ENCODE measurements around the gene TAF6L. TPM values are rescaled to one million over a fixed set of nuclear protein-coding genes. Genes with fewer than 3 reads are reported as not detected.

TAF6L gene
- total and polyA plus RNA-seq, 9 of the 15 experiments (the other 6 are each of a cell fraction or from before 2014, with no cell fraction given) = 0.04 to 45.5 (median 20.8) TPM

DNA sequence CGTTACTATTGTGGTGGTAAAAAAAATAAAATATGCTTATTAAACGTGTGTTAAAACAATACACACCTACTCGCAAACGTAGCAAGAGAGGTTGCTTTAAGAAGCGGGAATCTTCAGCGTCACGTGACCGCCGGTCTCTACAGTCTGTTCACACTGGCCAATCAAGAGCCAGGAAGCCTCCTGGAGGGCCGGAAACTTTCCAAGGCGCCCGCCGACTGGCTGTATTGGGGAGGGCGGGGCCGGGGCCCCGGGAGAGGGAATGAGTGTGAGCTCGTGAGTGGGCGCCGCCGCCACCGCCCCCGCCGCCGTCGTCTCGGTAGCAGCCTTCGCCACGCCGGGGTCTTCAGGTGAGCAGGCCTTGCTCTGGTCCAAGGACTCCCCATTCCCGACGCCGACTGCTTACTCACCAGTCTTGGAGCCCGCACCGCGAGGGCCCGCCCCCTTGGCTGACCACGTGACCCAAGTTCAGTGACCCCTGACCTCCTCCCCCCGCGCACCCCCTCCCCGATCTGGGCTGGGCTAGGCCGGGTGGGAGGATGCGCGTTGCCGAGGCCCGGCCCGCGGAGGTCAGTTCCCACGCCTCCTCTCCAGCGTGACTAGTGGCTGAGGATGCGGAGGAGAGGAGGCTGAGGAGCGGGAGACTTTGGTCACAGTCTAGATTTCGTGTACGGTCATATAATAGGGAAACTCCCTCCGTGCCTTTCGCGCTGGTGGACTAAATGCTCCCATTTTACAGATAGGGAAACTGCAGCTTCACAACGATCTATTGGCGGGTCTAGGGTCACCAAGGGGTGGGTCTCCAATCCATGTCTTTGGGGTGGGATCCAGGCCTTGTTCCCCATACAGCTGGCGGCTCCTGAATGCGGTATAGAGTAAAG lies at the start of gene TAF6L (continued):
- TF ChIP-seq PRMT5 (CRISPR knock-in tag; IDR thresholded peaks at IDR 0.05) (no peak), ZNF239 (CRISPR knock-in tag; IDR thresholded peaks at IDR 0.05) (no peak), NCOA1 (IDR thresholded peaks at IDR 0.05; ENCODE audit: low read depth) (no peak), LEF1 (IDR thresholded peaks at IDR 0.05) (no peak; the same call in 1 of the 2 replicates), SRSF3 (IDR thresholded peaks at IDR 0.05; ENCODE audit: insufficient read depth, low read length) (no peak), E2F3 (CRISPR knock-in tag; IDR thresholded peaks at IDR 0.05) (0 out of 2 replicates have a peak, but pooled peaks have one; percentile 9), KDM5B (IDR thresholded peaks at IDR 0.05; ENCODE audit: insufficient replicate concordance, low read depth, low read length) (peak; percentile 44), ZFX (CRISPR knock-in tag; IDR thresholded peaks at IDR 0.05) (peak; percentile 74), SUPT5H (IDR thresholded peaks at IDR 0.05) (peak; percentile 81), ZC3H8 (IDR thresholded peaks at IDR 0.05) (no peak), GABPB2 (CRISPR knock-in tag; conservative IDR thresholded peaks at IDR 0.05) (no peak), NFIX (CRISPR knock-in tag; IDR thresholded peaks at IDR 0.05; ENCODE audit: low read depth) (no peak), ZKSCAN1 (IDR thresholded peaks at IDR 0.05; ENCODE audit: low read depth, low read length) (no peak)
- TF ChIP-seq, protein P1, sequence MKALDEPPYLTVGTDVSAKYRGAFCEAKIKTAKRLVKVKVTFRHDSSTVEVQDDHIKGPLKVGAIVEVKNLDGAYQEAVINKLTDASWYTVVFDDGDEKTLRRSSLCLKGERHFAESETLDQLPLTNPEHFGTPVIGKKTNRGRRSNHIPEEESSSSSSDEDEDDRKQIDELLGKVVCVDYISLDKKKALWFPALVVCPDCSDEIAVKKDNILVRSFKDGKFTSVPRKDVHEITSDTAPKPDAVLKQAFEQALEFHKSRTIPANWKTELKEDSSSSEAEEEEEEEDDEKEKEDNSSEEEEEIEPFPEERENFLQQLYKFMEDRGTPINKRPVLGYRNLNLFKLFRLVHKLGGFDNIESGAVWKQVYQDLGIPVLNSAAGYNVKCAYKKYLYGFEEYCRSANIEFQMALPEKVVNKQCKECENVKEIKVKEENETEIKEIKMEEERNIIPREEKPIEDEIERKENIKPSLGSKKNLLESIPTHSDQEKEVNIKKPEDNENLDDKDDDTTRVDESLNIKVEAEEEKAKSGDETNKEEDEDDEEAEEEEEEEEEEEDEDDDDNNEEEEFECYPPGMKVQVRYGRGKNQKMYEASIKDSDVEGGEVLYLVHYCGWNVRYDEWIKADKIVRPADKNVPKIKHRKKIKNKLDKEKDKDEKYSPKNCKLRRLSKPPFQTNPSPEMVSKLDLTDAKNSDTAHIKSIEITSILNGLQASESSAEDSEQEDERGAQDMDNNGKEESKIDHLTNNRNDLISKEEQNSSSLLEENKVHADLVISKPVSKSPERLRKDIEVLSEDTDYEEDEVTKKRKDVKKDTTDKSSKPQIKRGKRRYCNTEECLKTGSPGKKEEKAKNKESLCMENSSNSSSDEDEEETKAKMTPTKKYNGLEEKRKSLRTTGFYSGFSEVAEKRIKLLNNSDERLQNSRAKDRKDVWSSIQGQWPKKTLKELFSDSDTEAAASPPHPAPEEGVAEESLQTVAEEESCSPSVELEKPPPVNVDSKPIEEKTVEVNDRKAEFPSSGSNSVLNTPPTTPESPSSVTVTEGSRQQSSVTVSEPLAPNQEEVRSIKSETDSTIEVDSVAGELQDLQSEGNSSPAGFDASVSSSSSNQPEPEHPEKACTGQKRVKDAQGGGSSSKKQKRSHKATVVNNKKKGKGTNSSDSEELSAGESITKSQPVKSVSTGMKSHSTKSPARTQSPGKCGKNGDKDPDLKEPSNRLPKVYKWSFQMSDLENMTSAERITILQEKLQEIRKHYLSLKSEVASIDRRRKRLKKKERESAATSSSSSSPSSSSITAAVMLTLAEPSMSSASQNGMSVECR (CRISPR knock-in tag; IDR thresholded peaks at IDR 0.05) = peak; percentile 70; the same call in 1 of the 2 replicates
- TF ChIP-seq, protein P2, sequence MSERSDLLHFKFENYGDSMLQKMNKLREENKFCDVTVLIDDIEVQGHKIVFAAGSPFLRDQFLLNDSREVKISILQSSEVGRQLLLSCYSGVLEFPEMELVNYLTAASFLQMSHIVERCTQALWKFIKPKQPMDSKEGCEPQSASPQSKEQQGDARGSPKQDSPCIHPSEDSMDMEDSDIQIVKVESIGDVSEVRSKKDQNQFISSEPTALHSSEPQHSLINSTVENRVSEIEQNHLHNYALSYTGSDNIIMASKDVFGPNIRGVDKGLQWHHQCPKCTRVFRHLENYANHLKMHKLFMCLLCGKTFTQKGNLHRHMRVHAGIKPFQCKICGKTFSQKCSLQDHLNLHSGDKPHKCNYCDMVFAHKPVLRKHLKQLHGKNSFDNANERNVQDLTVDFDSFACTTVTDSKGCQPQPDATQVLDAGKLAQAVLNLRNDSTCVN (CRISPR knock-in tag; IDR thresholded peaks at IDR 0.05) = no peak
- TF ChIP-seq, protein P3, sequence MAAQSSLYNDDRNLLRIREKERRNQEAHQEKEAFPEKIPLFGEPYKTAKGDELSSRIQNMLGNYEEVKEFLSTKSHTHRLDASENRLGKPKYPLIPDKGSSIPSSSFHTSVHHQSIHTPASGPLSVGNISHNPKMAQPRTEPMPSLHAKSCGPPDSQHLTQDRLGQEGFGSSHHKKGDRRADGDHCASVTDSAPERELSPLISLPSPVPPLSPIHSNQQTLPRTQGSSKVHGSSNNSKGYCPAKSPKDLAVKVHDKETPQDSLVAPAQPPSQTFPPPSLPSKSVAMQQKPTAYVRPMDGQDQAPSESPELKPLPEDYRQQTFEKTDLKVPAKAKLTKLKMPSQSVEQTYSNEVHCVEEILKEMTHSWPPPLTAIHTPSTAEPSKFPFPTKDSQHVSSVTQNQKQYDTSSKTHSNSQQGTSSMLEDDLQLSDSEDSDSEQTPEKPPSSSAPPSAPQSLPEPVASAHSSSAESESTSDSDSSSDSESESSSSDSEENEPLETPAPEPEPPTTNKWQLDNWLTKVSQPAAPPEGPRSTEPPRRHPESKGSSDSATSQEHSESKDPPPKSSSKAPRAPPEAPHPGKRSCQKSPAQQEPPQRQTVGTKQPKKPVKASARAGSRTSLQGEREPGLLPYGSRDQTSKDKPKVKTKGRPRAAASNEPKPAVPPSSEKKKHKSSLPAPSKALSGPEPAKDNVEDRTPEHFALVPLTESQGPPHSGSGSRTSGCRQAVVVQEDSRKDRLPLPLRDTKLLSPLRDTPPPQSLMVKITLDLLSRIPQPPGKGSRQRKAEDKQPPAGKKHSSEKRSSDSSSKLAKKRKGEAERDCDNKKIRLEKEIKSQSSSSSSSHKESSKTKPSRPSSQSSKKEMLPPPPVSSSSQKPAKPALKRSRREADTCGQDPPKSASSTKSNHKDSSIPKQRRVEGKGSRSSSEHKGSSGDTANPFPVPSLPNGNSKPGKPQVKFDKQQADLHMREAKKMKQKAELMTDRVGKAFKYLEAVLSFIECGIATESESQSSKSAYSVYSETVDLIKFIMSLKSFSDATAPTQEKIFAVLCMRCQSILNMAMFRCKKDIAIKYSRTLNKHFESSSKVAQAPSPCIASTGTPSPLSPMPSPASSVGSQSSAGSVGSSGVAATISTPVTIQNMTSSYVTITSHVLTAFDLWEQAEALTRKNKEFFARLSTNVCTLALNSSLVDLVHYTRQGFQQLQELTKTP (IDR thresholded peaks at IDR 0.05; ENCODE audit: low read depth in 1 of 2, partially characterized antibody in 2 of 2) = peak in 1 of 2 experiments; percentile 81
- TF ChIP-seq, protein P4, sequence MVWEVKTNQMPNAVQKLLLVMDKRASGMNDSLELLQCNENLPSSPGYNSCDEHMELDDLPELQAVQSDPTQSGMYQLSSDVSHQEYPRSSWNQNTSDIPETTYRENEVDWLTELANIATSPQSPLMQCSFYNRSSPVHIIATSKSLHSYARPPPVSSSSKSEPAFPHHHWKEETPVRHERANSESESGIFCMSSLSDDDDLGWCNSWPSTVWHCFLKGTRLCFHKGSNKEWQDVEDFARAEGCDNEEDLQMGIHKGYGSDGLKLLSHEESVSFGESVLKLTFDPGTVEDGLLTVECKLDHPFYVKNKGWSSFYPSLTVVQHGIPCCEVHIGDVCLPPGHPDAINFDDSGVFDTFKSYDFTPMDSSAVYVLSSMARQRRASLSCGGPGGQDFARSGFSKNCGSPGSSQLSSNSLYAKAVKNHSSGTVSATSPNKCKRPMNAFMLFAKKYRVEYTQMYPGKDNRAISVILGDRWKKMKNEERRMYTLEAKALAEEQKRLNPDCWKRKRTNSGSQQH (CRISPR knock-in tag; IDR thresholded peaks at IDR 0.05) = 0 out of 2 replicates have a peak, but pooled peaks have one; percentile 55
